Heart left ventricle (tissue), 13 donors: Measurements from ENCODE around the gene WWOX.

Experiments
- CTCF ChIP-seq, 12 donors: fragments of 200-600 bp; sonication (generic) in 4 of 12; IDR thresholded peaks; one replicate each; pipeline versions ENCODE4 v1.5.0 to v1.8.0; 2018 to 2022; ENCODE audit warnings: antibody characterized with exemption in 12 of 12, mild to moderate bottlenecking in 5 of 12
- POLR2A ChIP-seq, 2 donors: fragments of 450-650 bp; IDR thresholded peaks; one replicate each; pipeline ENCODE4 v1.6.1; 2017; ENCODE audit warnings: antibody characterized with exemption in 2 of 2, mild to moderate bottlenecking in 2 of 2, moderate library complexity in 2 of 2
- donor health status: ischemic (EF 13 %, LVEDD 7.1; RV severe dilation, severe dysfunction).
- donor health status: DM: no; HTN: yes; CAD: no.
- donor health status: DM: no; HTN: no; CAD: no.
- donor health status: ischemic (EF 25% LVEDD 6.9; RV normal size, moderate dysfunction).
- donor health status: ischemic (EF 25% LVEDD 5.7; RV mildly dilated, moderate dysfunction).
- donor health status: ischemic (EF 35%, LVEDD 5.7; RV mildly dilated, moderate dysfunction).
- donor health status: nonischemic (EF 11% LVEDD 7.7; RV severe dilation, severe dysfunction).
- donor health status: DM: yes; HTN: yes; CAD: no.
- donor health status: PGD.
- donor health status: ischemic (EF 29% LVEDD 5.4; RV normal size, mild dysfunction).
- donor health status: nonischemic (EF 23%, LVEDD 6.1; RV moderate dilation, normal function).

- TF ChIP-seq CTCF (IDR thresholded peaks at IDR 0.05) (no peak), POLR2A (IDR thresholded peaks at IDR 0.05) (no peak)
Observed at GRCh38 chr16:78134944-78135619, 35.6 kb downstream of the WWOX start.
